NK-92 (cell line): ENCODE data around the gene PTPN1.

Source experiments
- DNase-seq: peaks from one replicate; lab custom pipeline; 2025; ENCODE audit not compliant: unreplicated experiment; lab: John Stamatoyannopoulos, UW

Gene PTPN1

GRCh38 chr20:50572938-50573777 is 63.0 kb downstream of the PTPN1 start:
- DNase-seq = no peak

GRCh38 chr20:50574108-50574507 is 63.9 kb downstream of the PTPN1 start:
- DNase-seq = no peak

- DNase-seq = no peak
Observed at GRCh38 chr20:50574586-50574985, 64.4 kb downstream of the PTPN1 start.

GRCh38 chr20:50575865-50576720 is 65.9 kb downstream of the PTPN1 start:
- DNase-seq = no peak

DNA sequence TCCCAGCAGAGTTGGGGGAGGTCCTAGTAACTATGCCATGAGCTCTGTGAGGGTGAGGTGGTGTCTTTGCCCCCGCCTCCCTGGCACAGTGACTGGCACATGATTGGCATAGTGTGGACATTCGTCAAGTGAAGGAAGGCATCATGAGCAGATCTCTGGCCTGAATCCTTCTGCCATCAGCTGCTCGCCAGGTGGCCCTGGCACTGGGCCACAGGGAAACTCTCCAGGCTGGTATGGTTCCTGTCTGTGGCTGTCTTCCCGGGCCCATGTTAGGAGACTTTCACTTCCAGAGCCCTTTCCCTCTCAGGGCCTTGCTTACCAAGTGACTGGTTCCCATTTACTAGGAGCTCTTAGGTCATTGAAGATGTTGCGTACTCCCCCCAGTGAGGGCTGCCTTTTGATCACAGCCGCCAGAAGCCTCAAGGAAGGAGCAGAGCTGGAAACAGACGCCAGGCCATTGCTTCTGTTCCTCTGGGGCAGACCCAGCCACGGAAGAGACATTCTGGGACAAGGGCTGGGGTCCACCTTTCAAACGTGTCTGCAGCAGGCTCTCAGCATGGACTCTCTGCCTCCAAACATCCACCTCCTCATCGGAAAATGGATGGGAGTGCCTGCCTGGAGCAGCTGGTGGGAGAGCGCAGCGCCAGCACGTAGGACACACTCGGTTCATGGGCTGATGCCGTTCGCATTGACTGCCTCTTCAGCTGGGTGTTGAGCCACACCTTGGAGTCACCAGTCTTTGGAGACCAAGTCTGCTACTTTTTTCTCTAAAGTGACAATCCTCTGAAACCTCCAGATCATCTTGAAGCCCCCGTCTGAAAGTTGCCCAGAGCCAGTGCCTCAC is 67.2 kb downstream of the PTPN1 start:
- no peak for DNase-seq

DNA sequence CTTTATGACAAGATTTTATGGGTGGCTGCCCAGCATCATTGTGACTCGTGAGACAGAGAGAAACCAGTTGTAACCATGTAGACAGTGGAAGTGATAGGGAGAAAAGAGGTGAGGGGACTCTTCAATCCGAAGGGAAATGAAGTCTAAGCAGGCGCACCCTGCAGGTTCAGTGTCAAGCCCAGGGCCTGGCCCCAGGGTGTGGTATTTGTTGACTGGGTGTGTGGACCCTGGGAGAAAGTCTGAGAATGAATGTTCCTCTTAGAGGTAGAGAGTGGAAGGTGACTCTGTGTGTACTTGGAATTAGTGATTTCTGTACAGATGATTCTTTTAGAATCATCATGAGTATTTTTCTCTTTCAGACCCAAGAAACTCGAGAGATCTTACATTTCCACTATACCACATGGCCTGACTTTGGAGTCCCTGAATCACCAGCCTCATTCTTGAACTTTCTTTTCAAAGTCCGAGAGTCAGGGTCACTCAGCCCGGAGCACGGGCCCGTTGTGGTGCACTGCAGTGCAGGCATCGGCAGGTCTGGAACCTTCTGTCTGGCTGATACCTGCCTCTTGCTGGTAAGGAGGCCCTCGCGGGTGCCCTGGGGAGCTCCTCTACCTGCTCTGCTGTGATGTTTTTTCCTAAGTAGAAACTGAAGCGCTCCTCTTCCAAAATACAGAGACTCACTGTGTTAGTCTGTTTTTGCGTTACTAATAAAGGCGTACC is 68.0 kb downstream of the PTPN1 start:
- DNase-seq = no peak

GRCh38 chr20:50578778-50579165 is 68.6 kb downstream of the PTPN1 start:
- no peak for DNase-seq

DNA sequence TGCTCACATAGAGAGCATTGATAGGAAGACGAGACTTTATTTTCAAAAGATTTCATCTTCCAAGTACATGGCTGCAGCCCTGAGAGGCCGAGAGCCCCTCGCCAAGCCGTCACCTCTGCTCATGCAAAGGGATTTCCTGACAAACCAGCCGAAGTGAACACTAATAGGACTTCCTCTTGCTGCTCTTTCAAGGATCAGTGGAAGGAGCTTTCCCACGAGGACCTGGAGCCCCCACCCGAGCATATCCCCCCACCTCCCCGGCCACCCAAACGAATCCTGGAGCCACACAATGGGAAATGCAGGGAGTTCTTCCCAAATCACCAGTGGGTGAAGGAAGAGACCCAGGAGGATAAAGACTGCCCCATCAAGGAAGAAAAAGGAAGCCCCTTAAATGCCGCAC is 69.3 kb downstream of the PTPN1 start:
- no peak for DNase-seq

GRCh38 chr20:50580016-50580747 is 70.0 kb downstream of the PTPN1 start:
- DNase-seq = no peak

DNA sequence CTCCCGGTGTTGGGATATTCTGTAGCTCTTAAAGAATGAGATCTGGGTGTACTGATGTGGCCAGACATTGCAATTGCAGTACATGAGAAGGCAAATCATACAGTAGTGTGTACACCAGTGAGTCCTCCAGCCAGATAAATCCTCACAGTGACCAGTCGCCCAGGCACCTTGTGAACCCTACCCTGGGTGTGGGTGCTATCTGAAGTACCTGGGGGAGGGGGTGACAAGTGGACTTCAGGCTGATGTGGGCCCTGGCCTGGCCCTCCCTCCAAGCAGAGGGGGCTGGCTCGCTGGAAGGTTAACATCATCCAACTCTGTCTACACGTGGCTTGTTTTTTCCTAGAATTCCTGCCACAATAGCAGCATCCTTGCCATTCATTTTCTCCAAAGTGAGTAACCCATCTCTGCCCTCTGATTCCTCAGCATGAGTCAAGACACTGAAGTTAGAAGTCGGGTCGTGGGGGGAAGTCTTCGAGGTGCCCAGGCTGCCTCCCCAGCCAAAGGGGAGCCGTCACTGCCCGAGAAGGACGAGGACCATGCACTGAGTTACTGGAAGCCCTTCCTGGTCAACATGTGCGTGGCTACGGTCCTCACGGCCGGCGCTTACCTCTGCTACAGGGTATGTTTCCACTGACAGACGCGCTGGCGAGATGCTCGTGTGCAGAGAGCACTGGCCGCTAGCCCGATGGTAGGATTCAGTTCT is 70.8 kb downstream of the PTPN1 start:
- no peak for DNase-seq

DNA sequence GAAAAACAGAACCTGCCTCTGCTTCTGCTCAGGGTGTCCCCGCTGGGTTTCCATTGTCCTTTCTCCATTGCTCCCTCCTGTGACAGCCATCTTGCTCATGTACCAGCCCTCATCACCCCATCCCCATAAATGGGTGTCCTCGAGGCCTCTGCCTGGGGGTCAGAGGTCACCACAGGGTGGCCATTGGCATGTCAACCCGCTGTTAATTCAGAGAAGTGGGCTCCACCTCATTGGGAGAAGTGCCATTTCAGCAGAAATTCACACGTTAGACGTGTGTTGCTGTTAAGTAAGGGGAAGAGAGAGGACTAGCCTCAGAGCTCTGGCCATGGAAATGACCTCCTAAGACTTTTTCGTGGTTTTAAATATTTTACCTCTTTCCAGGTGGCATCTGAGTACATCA is 71.9 kb downstream of the PTPN1 start:
- no peak for DNase-seq

GRCh38 chr20:50582591-50583234 is 72.5 kb downstream of the PTPN1 start:
- no peak for DNase-seq

- DNase-seq = no peak
Observed at GRCh38 chr20:50583442-50584150, 73.4 kb downstream of the PTPN1 start.

DNA sequence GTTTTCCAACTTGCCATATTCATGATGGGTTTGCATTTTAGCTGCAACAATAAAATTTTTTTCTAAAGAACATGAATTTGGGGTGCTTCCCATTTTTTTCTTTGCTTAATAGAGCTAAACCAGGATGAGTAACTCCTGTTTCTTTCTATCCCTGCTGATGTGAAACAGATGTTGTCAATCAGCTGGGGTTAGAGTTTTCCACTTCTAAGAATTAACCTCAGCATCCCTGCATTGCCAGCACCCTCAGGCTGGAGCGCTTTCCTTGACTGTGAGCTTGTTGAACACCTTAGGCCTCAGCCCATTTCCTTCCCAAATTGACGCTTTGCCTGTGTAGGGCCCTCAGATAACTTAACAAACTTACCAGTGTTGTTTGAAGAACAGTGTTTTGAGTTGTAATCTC is 74.5 kb downstream of the PTPN1 start:
- no peak for DNase-seq

GRCh38 chr20:50585214-50585613 is 75.0 kb downstream of the PTPN1 start:
- no peak for DNase-seq

DNA sequence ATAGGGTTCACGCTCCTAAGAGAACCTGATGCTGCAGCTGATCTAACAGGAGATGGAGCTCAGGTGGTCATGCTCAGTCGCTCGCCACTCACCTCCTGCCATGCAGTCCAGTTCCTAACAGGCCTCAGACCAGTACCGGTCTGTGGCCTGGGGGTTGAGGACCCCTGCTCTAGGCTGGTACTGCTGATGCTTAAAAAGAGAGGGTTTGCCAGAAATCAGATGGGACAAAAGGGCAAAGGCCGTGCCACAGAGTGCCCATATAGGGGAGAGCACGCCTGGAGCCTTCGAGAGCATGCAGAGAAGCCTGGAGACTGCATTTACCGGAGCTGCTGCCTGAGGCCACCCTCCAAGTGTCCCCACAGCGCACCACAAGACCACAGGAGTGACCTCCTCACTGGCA is 75.5 kb downstream of the PTPN1 start:
- DNase-seq = no peak

DNA sequence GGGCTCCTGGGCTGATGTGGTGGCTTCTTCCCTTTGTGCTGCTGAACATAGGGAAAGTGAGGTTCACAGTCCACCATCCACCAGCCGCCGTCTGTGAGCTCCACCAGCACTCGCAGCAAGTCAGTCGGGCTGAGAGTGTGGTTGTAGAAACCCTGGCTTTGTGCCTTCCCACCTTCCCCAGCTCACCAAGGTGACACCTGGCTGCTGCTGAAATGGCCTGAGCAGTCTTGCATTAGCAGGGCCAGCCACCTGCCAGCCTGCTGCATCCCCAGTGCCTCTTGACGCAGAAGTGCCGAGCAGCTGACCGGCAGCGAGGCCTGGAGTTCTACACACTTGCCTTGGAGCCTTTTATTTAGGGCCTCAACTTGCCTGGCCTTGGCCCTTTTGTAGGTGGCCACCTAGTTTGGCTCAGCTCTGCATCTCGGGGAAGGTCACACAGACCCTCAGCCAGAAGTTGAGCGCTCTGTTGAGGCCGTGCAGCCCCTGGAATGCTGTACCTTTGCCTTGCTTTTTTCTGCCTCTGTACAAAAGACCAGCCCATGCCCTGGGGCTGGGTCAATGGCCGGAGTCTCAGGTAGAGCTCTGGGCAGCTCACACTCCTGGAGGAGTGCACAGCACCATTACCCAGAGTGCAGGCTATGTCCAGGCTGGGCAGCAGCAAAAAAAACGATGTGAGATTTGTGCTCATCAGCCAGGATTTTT is 76.5 kb downstream of the PTPN1 start:
- DNase-seq = no peak
